K562 (cell line): ENCODE data around the gene ORAI3. TPM values are rescaled to one million over a fixed set of nuclear protein-coding genes. Genes with fewer than 3 reads are reported as not detected.

Source experiments
- ATF7 ChIP-seq: fragments of 450-650 bp; IDR thresholded peaks from 2 replicates; pipeline ENCODE4 v1.7.1; 2014; ENCODE audit warnings: mild to moderate bottlenecking, moderate library complexity
- C11orf30 ChIP-seq: fragments of 450-650 bp; IDR thresholded peaks from 2 replicates; pipeline ENCODE4 v1.6.1; 2016; ENCODE audit warnings: low read depth, mild to moderate bottlenecking
- CBX5 ChIP-seq: IDR thresholded peaks from 2 replicates; pipeline ENCODE4 v1.6.1; 2014; ENCODE audit warnings: low read depth, borderline replicate concordance
- CCNT2 ChIP-seq: IDR thresholded peaks from 2 replicates; pipeline ENCODE4 v1.6.1; 2011; ENCODE audit warnings: borderline replicate concordance, low read depth, mild to moderate bottlenecking, moderate library complexity, mixed read lengths, low read length; ENCODE audit not compliant: insufficient read length; ENCODE audit errors: extremely low read depth
- DACH1 ChIP-seq: fragments of 450-650 bp; IDR thresholded peaks from 2 replicates; pipeline ENCODE4 v1.6.1; 2018; ENCODE audit not compliant: partially characterized antibody
- DNMT1 ChIP-seq: fragments of 450-650 bp; IDR thresholded peaks from 2 replicates; pipeline ENCODE4 v1.6.1; 2016; ENCODE audit warnings: antibody characterized with exemption, mild to moderate bottlenecking
- EP300 ChIP-seq: IDR thresholded peaks from 2 replicates; pipeline ENCODE4 v1.6.1; 2012; ENCODE audit warnings: low read length, improper control_type of control experiment
- GMEB1 ChIP-seq: fragments of 250-450 bp; sonication (Bioruptor Pico); IDR thresholded peaks from 2 replicates; pipeline ENCODE4 v1.4.0; 2020; ENCODE audit warnings: mild to moderate bottlenecking
- IRF1 ChIP-seq: sonication (generic); formaldehyde crosslinking; IDR thresholded peaks from 2 replicates; pipeline ENCODE4 v1.8.0; 2022; ENCODE audit warnings: missing genetic modification reagents, mild to moderate bottlenecking, borderline replicate concordance
- KDM1A ChIP-seq, 2 experiments: fragments of 450-650 bp; IDR thresholded peaks; 2 replicates each; pipeline ENCODE4 v1.6.1; 2016; ENCODE audit warnings: mild to moderate bottlenecking in 2 of 2
- KLF1 ChIP-seq: fragments of 450-650 bp; IDR thresholded peaks from 2 replicates; pipeline ENCODE4 v1.6.1; 2016; ENCODE audit warnings: missing genetic modification characterization, missing compliant biosample characterization
- MBD1 ChIP-seq: fragments of 250-450 bp; sonication (Bioruptor Pico); IDR thresholded peaks from 2 replicates; pipeline ENCODE4 v1.8.0; 2022; ENCODE audit warnings: inconsistent platforms
- NCOA1 ChIP-seq: fragments of 450-650 bp; IDR thresholded peaks from 2 replicates; pipeline ENCODE4 v1.6.1; 2016; ENCODE audit warnings: low read depth
- NCOA6 ChIP-seq: fragments of 450-650 bp; IDR thresholded peaks from 2 replicates; pipeline ENCODE4 v1.6.1; 2017; ENCODE audit warnings: mild to moderate bottlenecking
- THRAP3 ChIP-seq: fragments of 450-650 bp; IDR thresholded peaks from 2 replicates; pipeline ENCODE4 v1.6.1; 2016; ENCODE audit warnings: mild to moderate bottlenecking, inconsistent platforms, borderline replicate concordance
- VEZF1 ChIP-seq: fragments of 200-800 bp; sonication (Bioruptor generic); IDR thresholded peaks from 2 replicates; pipeline ENCODE4 v1.6.1; 2017; ENCODE audit warnings: missing genetic modification characterization, missing compliant biosample characterization
- ZMIZ1 ChIP-seq, 2 experiments: fragments of 150-350 bp in 1 of 2; IDR thresholded peaks; 2 replicates each; pipeline ENCODE4 v1.6.1; 2012 to 2016; ENCODE audit warnings: low read depth in 2 of 2, low read length in 2 of 2, mild to moderate bottlenecking in 1 of 2, moderate library complexity in 1 of 2
- ZNF174 ChIP-seq: fragments of 250-450 bp; sonication (Bioruptor Pico); IDR thresholded peaks from 2 replicates; pipeline ENCODE4 v1.4.0; 2020; ENCODE audit warnings: mild to moderate bottlenecking
- ZNF253 ChIP-seq: fragments of 250-450 bp; sonication (Bioruptor Pico); conservative IDR thresholded peaks from 2 replicates; pipeline ENCODE4 v1.6.1; 2021; ENCODE audit warnings: mild to moderate bottlenecking
- ZNF695 ChIP-seq: fragments of 450-650 bp; formaldehyde crosslinking; IDR thresholded peaks from 2 replicates; pipeline ENCODE4 v1.4.0; 2020; ENCODE audit warnings: mild to moderate bottlenecking, moderate library complexity
- polyA plus RNA-seq, 8 experiments: library from polyadenylated mRNA; depleted of rRNA in 4 of 8; stranded (reverse) in 5 of 8; unstranded in 3 of 8; fragments of >200 nt; fragmentation: Nextera tagmentation in 2 of 8; fragmentation: Illumina TruSeq in 1 of 8; extraction: Ambion mirVana in 2 of 8; extraction: Trizol in 1 of 8; gene quantifications; 2 replicates each; pipeline versions ENCODE4 v1.2.1 to v1.2.3, GENCODE V29; 2011 to 2014; ENCODE audit warnings: inconsistent platforms in 1 of 8, missing spikeins in 1 of 8
- total RNA-seq, 7 experiments: library from RNA; depleted of rRNA in 6 of 7; stranded (reverse); fragments of >200 nt in 6 of 7; fragmentation: Illumina TruSeq in 2 of 7; extraction: Trizol in 2 of 7; gene quantifications; 2 replicates each; pipeline versions ENCODE4 v1.2.1 to v1.2.3, GENCODE V29; 2011 to 2021; ENCODE audit warnings: low replicate concordance in 1 of 7

ORAI3 gene
- total and polyA plus RNA-seq, 9 of the 15 experiments (the other 6 are each of a cell fraction or from before 2014, with no cell fraction given): 4.9 to 23.3 (median 14.1) TPM

GRCh38 chr16:30984669-30985400, 36.0 kb downstream of the ORAI3 start, which contains the start of gene HSD3B7 (continued):
- TF ChIP-seq ZMIZ1 (IDR thresholded peaks at IDR 0.05; ENCODE audit: low read depth in 2 of 2, low read length in 2 of 2) (no peak), ATF7 (no peak; the same call in 1 of the 2 replicates), MBD1 (CRISPR knock-in tag) (no peak), IRF1 (CRISPR knock-in tag) (no peak), ZNF253 (CRISPR knock-in tag) (no peak), DNMT1 (no peak), ZNF174 (no peak), EP300 (peak; percentile 7; the same call in 1 of the 2 replicates), C11orf30 (no peak), CBX5 (no peak), CCNT2 (no peak), KDM1A (IDR thresholded peaks at IDR 0.05) (no peak), NCOA6 (no peak), VEZF1 (peak; percentile 88), GMEB1 (CRISPR knock-in tag) (no peak), DACH1 (no peak), ZNF695 (CRISPR knock-in tag) (no peak), NCOA1 (0 out of 2 replicates have a peak, but pooled peaks have one; percentile 36), KLF1 (0 out of 2 replicates have a peak, but pooled peaks have one; percentile 16), THRAP3 (no peak)
